Mononuclear cell (primary cell): ENCODE measurements around the gene C2orf92. TPM values are rescaled to one million over a fixed set of nuclear protein-coding genes. Genes with fewer than 3 reads are reported as not detected.

Source experiments
- H3K27me3 ChIP-seq: 2 replicates; pipeline ENCODE4 v1.6.0; 2011; ENCODE audit warnings: low read length, control low read depth; ENCODE audit not compliant: insufficient read depth
- H3K4me1 ChIP-seq: 2 replicates; pipeline ENCODE4 v1.5.1; 2011; ENCODE audit warnings: mild to moderate bottlenecking, low read length, control low read depth; ENCODE audit not compliant: insufficient read depth
- H3K4me3 ChIP-seq: 2 replicates; pipeline ENCODE4 v1.5.1; 2011; ENCODE audit warnings: mild to moderate bottlenecking, low read length, moderate library complexity
- H3K9me3 ChIP-seq: 2 replicates; pipeline ENCODE4 v1.5.1; 2011; ENCODE audit warnings: low read depth, mild to moderate bottlenecking, control low read depth, low read length
- total RNA-seq: library from RNA; depleted of rRNA; stranded (reverse); fragments of >200 nt; gene quantifications from one replicate; pipeline ENCODE4 v1.2.3, GENCODE V29; 2012

Gene C2orf92
- total RNA-seq, 1 donor, result 4.5 TPM

- no peak overlapping the region for H3K4me3 ChIP-seq
- H3K27me3 ChIP-seq, result no peaks in the 10 kb centered on the region
- H3K4me1 ChIP-seq, result peaks cover 77% of the 10 kb centered on the region
- H3K9me3 ChIP-seq, result no peaks in the 10 kb centered on the region
Observed at GRCh38 chr2:97722227-97722626, 52.7 kb downstream of the C2orf92 start.

- H3K9me3 ChIP-seq, result no peaks in the 10 kb centered on the region
- H3K4me3 ChIP-seq, result no peak overlapping the region
- peaks cover 77% of the 10 kb centered on the region for H3K4me1 ChIP-seq
- no peaks in the 10 kb centered on the region for H3K27me3 ChIP-seq
Observed at GRCh38 chr2:97723156-97724072, 53.9 kb downstream of the C2orf92 start.

GRCh38 chr2:97724073-97724410, 54.5 kb downstream of the C2orf92 start:
- peaks cover 71% of the 10 kb centered on the region for H3K4me1 ChIP-seq
- no peak overlapping the region for H3K4me3 ChIP-seq
- no peaks in the 10 kb centered on the region for H3K9me3 ChIP-seq
- no peaks in the 10 kb centered on the region for H3K27me3 ChIP-seq

- no peaks in the 10 kb centered on the region for H3K27me3 ChIP-seq
- peaks cover 67% of the 10 kb centered on the region for H3K4me1 ChIP-seq
Observed at GRCh38 chr2:97724501-97724900, 55.0 kb downstream of the C2orf92 start.

GRCh38 chr2:97724946-97725688, 55.6 kb downstream of the C2orf92 start:
- peaks cover 62% of the 10 kb centered on the region for H3K4me1 ChIP-seq
- H3K9me3 ChIP-seq, result no peaks in the 10 kb centered on the region
- no peak overlapping the region for H3K4me3 ChIP-seq
- H3K27me3 ChIP-seq, result no peaks in the 10 kb centered on the region

More at GRCh38 chr2:97724501-97724900, 55.0 kb downstream of the C2orf92 start:
- Histone ChIP-seq H3K4me3 (no peak overlapping the region), H3K9me3 (no peaks in the 10 kb centered on the region)

- H3K4me1 ChIP-seq, result peaks cover 50% of the 10 kb centered on the region
Observed at GRCh38 chr2:97726261-97727064, 57.0 kb downstream of the C2orf92 start.

GRCh38 chr2:97727296-97727695, 57.8 kb downstream of the C2orf92 start:
- H3K27me3 ChIP-seq, result no peaks in the 10 kb centered on the region
- peaks cover 45% of the 10 kb centered on the region for H3K4me1 ChIP-seq
- no peaks in the 10 kb centered on the region for H3K9me3 ChIP-seq
- H3K4me3 ChIP-seq, result no peak overlapping the region

More at GRCh38 chr2:97726261-97727064, 57.0 kb downstream of the C2orf92 start:
- Histone ChIP-seq H3K27me3 (no peaks in the 10 kb centered on the region), H3K9me3 (no peaks in the 10 kb centered on the region), H3K4me3 (no peak overlapping the region)

- Histone ChIP-seq H3K9me3 (no peaks in the 10 kb centered on the region), H3K27me3 (no peaks in the 10 kb centered on the region), H3K4me3 (no peak overlapping the region), H3K4me1 (peaks cover 45% of the 10 kb centered on the region)
Observed at GRCh38 chr2:97728091-97728731, 58.7 kb downstream of the C2orf92 start.

GRCh38 chr2:97730245-97730644, 60.7 kb downstream of the C2orf92 start:
- H3K9me3 ChIP-seq, result no peaks in the 10 kb centered on the region
- H3K4me3 ChIP-seq, result no peak overlapping the region
- H3K27me3 ChIP-seq, result no peaks in the 10 kb centered on the region
- H3K4me1 ChIP-seq, result peaks cover 37% of the 10 kb centered on the region

- Histone ChIP-seq H3K27me3 (no peaks in the 10 kb centered on the region), H3K4me3 (no peak overlapping the region), H3K4me1 (peaks cover 25% of the 10 kb centered on the region), H3K9me3 (no peaks in the 10 kb centered on the region)
Observed at GRCh38 chr2:97731274-97732020, 61.9 kb downstream of the C2orf92 start.

GRCh38 chr2:97732436-97733340, 63.2 kb downstream of the C2orf92 start:
- Histone ChIP-seq H3K9me3 (no peaks in the 10 kb centered on the region), H3K4me1 (peaks cover 13% of the 10 kb centered on the region), H3K4me3 (no peak overlapping the region), H3K27me3 (no peaks in the 10 kb centered on the region)

- peaks cover 5% of the 10 kb centered on the region for H3K4me1 ChIP-seq
- no peaks in the 10 kb centered on the region for H3K27me3 ChIP-seq
- H3K4me3 ChIP-seq, result no peak overlapping the region
- H3K9me3 ChIP-seq, result no peaks in the 10 kb centered on the region
Observed at GRCh38 chr2:97733341-97734035, 64.0 kb downstream of the C2orf92 start.
